ENCODE results near the gene ANKS1A. TPM values are rescaled to one million over a fixed set of nuclear protein-coding genes. Genes with fewer than 3 reads are reported as not detected.

ANKS1A gene
- total and polyA plus RNA-seq, 7 donors: 3.9 to 12.4 (median 6.1) TPM

DNA sequence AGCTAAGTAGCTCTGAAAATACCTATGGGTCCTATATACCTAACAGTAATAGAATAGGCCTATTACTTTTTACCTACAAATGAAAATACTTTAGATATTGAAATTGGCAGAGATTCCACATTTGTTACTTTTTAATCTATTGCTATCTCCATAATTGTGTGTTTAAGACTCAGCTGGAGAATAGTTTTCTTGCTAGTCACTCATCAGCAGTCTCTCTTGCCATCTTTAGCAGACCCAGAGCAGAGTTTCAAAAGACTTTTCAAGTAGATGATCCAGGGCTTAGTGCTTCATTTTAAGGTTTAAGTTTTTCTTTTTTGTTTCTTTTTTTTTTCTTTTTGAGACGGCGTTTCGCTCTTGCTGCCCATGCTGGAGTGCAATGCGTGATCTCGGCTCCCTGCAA, 12.9 kb downstream of the ANKS1A start:
- no peak for DNase-seq
- Histone ChIP-seq H3K36me3 (ENCODE audit: insufficient read depth in 1 of 2, low read depth in 1 of 2) (no peaks in the 10 kb centered on the region), H3K27me3 (ENCODE audit: insufficient read depth in 3 of 3, low read length in 2 of 3) (no peaks in the 10 kb centered on the region), H3K9me3 (no peaks in the 10 kb centered on the region), H3K4me1 (peaks cover 7% of the 10 kb centered on the region), H3K4me3 (no peak overlapping the region), H3K27ac (no peak overlapping the region)
- 95 to 98% (median 96%) methylated on average over 5 of the region's 5 CpGs for WGBS, 3 donors
- no peak for ATAC-seq
- intact Hi-C loops (cut with DNase I): no loop called here
- TF ChIP-seq CTCF (IDR thresholded peaks at IDR 0.05): no peak

GRCh38 chr6:34904990-34905613, 16.0 kb downstream of the ANKS1A start:
- Histone ChIP-seq H3K36me3 (ENCODE audit: insufficient read depth in 1 of 2, low read depth in 1 of 2) (no peaks in the 10 kb centered on the region), H3K9me3 (no peaks in the 10 kb centered on the region), H3K27me3 (ENCODE audit: insufficient read depth in 3 of 3, low read length in 2 of 3) (no peaks in the 10 kb centered on the region), H3K4me3 (no peak overlapping the region), H3K4me1 (no peaks in the 10 kb centered on the region), H3K27ac (no peak overlapping the region)
- WGBS, 3 donors: 88 to 93% (median 91%) methylated on average over 5 of the region's 5 CpGs
- ATAC-seq: no peak
- intact Hi-C loops (cut with DNase I): no loop called here
- TF ChIP-seq CTCF (IDR thresholded peaks at IDR 0.05): no peak
- DNase-seq: no peak

DNA sequence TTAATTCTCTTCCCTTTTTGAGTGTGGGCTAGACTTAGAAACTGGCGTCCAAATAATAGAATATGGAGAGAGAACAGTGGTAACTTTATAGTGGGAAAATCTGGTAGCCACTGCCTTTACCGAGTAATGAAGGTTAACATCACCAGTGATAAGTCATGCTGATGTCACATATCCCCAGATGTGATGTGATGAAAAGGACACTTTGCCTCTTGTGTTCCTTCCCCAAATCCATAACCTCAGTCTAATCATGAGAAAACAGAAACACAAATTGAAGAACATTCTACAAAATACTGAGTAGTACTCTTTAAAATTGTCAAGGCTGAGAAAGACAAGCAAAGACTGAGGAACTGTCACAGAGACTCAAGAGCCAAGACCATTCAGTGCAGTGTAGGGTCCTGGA, 17.8 kb downstream of the ANKS1A start:
- intact Hi-C loops (cut with DNase I): no loop called here
- no peak overlapping the region for H3K27ac ChIP-seq
- H3K9me3 ChIP-seq: no peaks in the 10 kb centered on the region
- H3K27me3 ChIP-seq (ENCODE audit: insufficient read depth in 3 of 3, low read length in 2 of 3): no peaks in the 10 kb centered on the region
- H3K4me1 ChIP-seq: peaks cover under 1% of the 10 kb centered on the region
- no peak for TF ChIP-seq CTCF (IDR thresholded peaks at IDR 0.05)
- ATAC-seq: no peak
- H3K36me3 ChIP-seq (ENCODE audit: insufficient read depth in 1 of 2, low read depth in 1 of 2): no peaks in the 10 kb centered on the region
- no peak overlapping the region for H3K4me3 ChIP-seq
- no peak for DNase-seq
- 93 to 94% (median 94%) methylated on average over 2 of the region's 2 CpGs for WGBS, 3 donors

DNA sequence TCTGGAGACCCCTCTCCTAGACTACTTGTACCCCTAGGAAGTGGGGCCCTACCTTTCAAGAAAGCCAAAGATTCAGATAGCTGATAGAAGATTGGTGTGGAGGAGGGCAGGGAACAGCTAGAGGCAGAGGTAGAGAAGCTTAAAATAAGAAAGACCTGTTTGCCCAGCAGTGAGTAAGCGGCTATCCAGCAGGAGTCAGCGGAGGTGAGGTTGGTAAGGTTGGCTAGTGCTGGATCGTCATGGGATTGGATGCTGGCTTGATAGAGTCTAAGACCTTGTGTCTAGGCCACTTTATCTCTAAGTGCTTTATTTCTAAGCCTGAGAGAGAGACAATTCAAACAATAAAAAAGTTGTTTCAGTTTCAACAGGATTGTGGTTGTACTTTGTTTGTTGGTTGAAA, 19.1 kb downstream of the ANKS1A start:
- no peaks in the 10 kb centered on the region for H3K9me3 ChIP-seq
- H3K4me1 ChIP-seq: peaks cover 4% of the 10 kb centered on the region
- no peak for ATAC-seq
- no peak overlapping the region for H3K27ac ChIP-seq
- TF ChIP-seq CTCF (IDR thresholded peaks at IDR 0.05): no peak
- no peak overlapping the region for H3K4me3 ChIP-seq
- no peak for DNase-seq
- no peaks in the 10 kb centered on the region for H3K27me3 ChIP-seq (ENCODE audit: insufficient read depth in 3 of 3, low read length in 2 of 3)
- no peaks in the 10 kb centered on the region for H3K36me3 ChIP-seq (ENCODE audit: insufficient read depth in 1 of 2, low read depth in 1 of 2)
- intact Hi-C loops (cut with DNase I): no loop called here
- WGBS, 3 donors: 95 to 100% (median 100%) methylated on average over 3 of the region's 3 CpGs

GRCh38 chr6:34909320-34909883, 20.3 kb downstream of the ANKS1A start:
- intact Hi-C loops (cut with DNase I): no loop called here
- Histone ChIP-seq H3K4me3 (no peak overlapping the region), H3K36me3 (ENCODE audit: insufficient read depth in 1 of 2, low read depth in 1 of 2) (no peaks in the 10 kb centered on the region), H3K9me3 (no peaks in the 10 kb centered on the region), H3K27me3 (ENCODE audit: insufficient read depth in 3 of 3, low read length in 2 of 3) (no peaks in the 10 kb centered on the region), H3K4me1 (peaks cover 4% of the 10 kb centered on the region), H3K27ac (no peak overlapping the region)
- no peak for TF ChIP-seq CTCF (IDR thresholded peaks at IDR 0.05)
- WGBS, 3 donors: 85 to 91% (median 88%) methylated on average over 6 of the region's 6 CpGs
- DNase-seq (no peak), ATAC-seq (no peak)
